ENCODE measurements around the gene C19orf25. TPM values are rescaled to one million over a fixed set of nuclear protein-coding genes. Genes with fewer than 3 reads are reported as not detected.

Gene C19orf25
- total and polyA plus RNA-seq, 2 of the 13 experiments (the other 11 are each of a cell fraction or from before 2014, with no cell fraction given): 14.2 to 32.4 TPM

DNA sequence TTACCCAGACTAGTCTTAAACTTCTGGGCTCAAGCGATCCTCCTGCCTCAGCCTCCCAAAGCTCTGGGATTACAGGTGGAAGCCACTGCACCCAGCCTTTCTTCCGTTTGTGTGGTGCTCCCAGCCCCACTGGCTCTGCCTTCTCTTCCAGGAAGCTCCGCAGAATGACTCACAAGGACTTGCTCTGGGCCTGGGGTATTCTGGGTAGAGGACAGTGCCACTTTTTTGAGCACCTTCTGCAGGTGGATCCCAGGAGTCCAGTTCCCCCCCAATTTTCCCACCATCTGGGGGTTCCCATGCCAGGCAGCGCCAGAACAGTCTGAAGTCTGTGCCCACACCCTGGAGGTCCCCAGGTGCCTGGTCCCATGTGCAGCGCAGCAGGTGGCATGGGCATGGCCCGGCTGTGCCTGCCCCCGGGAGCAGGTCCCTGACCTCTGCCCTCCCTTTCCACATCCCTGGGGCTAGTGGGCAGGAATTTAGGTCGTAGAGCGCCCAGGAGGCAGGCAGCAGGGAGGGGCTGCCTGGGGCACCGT, 13.5 kb upstream of the C19orf25 start (continued):
- TF ChIP-seq TFDP1 (CRISPR knock-in tag; IDR thresholded peaks at IDR 0.05; ENCODE audit: borderline replicate concordance) (0 out of 2 replicates have a peak, but pooled peaks have one; percentile 16), ZNF749 (CRISPR knock-in tag; IDR thresholded peaks at IDR 0.05; ENCODE audit: borderline replicate concordance) (0 out of 2 replicates have a peak, but pooled peaks have one; percentile 50), PHF8 (CRISPR knock-in tag; IDR thresholded peaks at IDR 0.05) (no peak), ZNF687 (CRISPR knock-in tag; IDR thresholded peaks at IDR 0.05) (peak; percentile 86), NRL (CRISPR knock-in tag; IDR thresholded peaks at IDR 0.05; ENCODE audit: borderline replicate concordance) (peak; percentile 50; the same call in 1 of the 2 replicates), MAFK (conservative IDR thresholded peaks at IDR 0.05 in 1 of 2, IDR thresholded peaks at IDR 0.05 in 1 of 2; ENCODE audit: low read length in 2 of 2) (no peak), ZNF530 (CRISPR knock-in tag; IDR thresholded peaks at IDR 0.05; ENCODE audit: low read depth) (no peak), BRD4 (CRISPR knock-in tag; IDR thresholded peaks at IDR 0.05) (0 out of 2 replicates have a peak, but pooled peaks have one; percentile 41), ZSCAN12 (CRISPR knock-in tag; IDR thresholded peaks at IDR 0.05) (no peak), ZNF567 (CRISPR knock-in tag; IDR thresholded peaks at IDR 0.05; ENCODE audit: borderline replicate concordance) (no peak)
- TF ChIP-seq, protein P1, sequence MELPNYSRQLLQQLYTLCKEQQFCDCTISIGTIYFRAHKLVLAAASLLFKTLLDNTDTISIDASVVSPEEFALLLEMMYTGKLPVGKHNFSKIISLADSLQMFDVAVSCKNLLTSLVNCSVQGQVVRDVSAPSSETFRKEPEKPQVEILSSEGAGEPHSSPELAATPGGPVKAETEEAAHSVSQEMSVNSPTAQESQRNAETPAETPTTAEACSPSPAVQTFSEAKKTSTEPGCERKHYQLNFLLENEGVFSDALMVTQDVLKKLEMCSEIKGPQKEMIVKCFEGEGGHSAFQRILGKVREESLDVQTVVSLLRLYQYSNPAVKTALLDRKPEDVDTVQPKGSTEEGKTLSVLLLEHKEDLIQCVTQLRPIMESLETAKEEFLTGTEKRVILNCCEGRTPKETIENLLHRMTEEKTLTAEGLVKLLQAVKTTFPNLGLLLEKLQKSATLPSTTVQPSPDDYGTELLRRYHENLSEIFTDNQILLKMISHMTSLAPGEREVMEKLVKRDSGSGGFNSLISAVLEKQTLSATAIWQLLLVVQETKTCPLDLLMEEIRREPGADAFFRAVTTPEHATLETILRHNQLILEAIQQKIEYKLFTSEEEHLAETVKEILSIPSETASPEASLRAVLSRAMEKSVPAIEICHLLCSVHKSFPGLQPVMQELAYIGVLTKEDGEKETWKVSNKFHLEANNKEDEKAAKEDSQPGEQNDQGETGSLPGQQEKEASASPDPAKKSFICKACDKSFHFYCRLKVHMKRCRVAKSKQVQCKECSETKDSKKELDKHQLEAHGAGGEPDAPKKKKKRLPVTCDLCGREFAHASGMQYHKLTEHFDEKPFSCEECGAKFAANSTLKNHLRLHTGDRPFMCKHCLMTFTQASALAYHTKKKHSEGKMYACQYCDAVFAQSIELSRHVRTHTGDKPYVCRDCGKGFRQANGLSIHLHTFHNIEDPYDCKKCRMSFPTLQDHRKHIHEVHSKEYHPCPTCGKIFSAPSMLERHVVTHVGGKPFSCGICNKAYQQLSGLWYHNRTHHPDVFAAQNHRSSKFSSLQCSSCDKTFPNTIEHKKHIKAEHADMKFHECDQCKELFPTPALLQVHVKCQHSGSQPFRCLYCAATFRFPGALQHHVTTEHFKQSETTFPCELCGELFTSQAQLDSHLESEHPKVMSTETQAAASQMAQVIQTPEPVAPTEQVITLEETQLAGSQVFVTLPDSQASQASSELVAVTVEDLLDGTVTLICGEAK (IDR thresholded peaks at IDR 0.05): no peak
- TF ChIP-seq, protein P1 (CRISPR knock-in tag; IDR thresholded peaks at IDR 0.05): no peak
- TF ChIP-seq, protein P2, sequence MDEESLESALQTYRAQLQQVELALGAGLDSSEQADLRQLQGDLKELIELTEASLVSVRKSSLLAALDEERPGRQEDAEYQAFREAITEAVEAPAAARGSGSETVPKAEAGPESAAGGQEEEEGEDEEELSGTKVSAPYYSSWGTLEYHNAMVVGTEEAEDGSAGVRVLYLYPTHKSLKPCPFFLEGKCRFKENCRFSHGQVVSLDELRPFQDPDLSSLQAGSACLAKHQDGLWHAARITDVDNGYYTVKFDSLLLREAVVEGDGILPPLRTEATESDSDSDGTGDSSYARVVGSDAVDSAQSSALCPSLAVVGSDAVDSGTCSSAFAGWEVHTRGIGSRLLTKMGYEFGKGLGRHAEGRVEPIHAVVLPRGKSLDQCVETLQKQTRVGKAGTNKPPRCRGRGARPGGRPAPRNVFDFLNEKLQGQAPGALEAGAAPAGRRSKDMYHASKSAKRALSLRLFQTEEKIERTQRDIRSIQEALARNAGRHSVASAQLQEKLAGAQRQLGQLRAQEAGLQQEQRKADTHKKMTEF (CRISPR knock-in tag; IDR thresholded peaks at IDR 0.05): peak; percentile 35; the same call in 1 of the 2 replicates
